ENCODE data around the gene TPRN.

TPRN gene

GRCh38 chr9:137219757-137220316, 19.3 kb upstream of the TPRN start:
- no peak overlapping the region for H3K4me3 ChIP-seq (ENCODE audit: low read length)
- H3K27me3 ChIP-seq (ENCODE audit: control insufficient read depth, insufficient read depth, low read length): no peaks in the 10 kb centered on the region
- H3K4me1 ChIP-seq (ENCODE audit: control insufficient read depth, insufficient read depth, low read length): peaks cover 46% of the 10 kb centered on the region
- H3K36me3 ChIP-seq (ENCODE audit: control insufficient read depth, insufficient read depth, low read length): no peaks in the 10 kb centered on the region
- no peak overlapping the region for H3K9ac ChIP-seq (ENCODE audit: low read length)
- no peaks in the 10 kb centered on the region for H3K9me3 ChIP-seq (ENCODE audit: control insufficient read depth, low read length)

GRCh38 chr9:137218754-137219271, 18.3 kb upstream of the TPRN start:
- no peaks in the 10 kb centered on the region for H3K27me3 ChIP-seq (ENCODE audit: control insufficient read depth, insufficient read depth, low read length)
- no peaks in the 10 kb centered on the region for H3K9me3 ChIP-seq (ENCODE audit: control insufficient read depth, low read length)
- peak overlapping the region; percentile 71 for H3K4me3 ChIP-seq (ENCODE audit: low read length)
- peak overlapping the region; percentile 79 for H3K9ac ChIP-seq (ENCODE audit: low read length)
- H3K4me1 ChIP-seq (ENCODE audit: control insufficient read depth, insufficient read depth, low read length): peaks cover 37% of the 10 kb centered on the region
- no peaks in the 10 kb centered on the region for H3K36me3 ChIP-seq (ENCODE audit: control insufficient read depth, insufficient read depth, low read length)

GRCh38 chr9:137218212-137218753, 17.7 kb upstream of the TPRN start:
- Histone ChIP-seq H3K9ac (ENCODE audit: low read length) (peak overlapping the region; percentile 79), H3K36me3 (ENCODE audit: control insufficient read depth, insufficient read depth, low read length) (no peaks in the 10 kb centered on the region), H3K9me3 (ENCODE audit: control insufficient read depth, low read length) (no peaks in the 10 kb centered on the region), H3K4me1 (ENCODE audit: control insufficient read depth, insufficient read depth, low read length) (peaks cover 36% of the 10 kb centered on the region), H3K4me3 (ENCODE audit: low read length) (peak overlapping the region; percentile 71), H3K27me3 (ENCODE audit: control insufficient read depth, insufficient read depth, low read length) (no peaks in the 10 kb centered on the region)

GRCh38 chr9:137217276-137218211, 17.0 kb upstream of the TPRN start:
- no peaks in the 10 kb centered on the region for H3K9me3 ChIP-seq (ENCODE audit: control insufficient read depth, low read length)
- no peaks in the 10 kb centered on the region for H3K27me3 ChIP-seq (ENCODE audit: control insufficient read depth, insufficient read depth, low read length)
- peaks cover 30% of the 10 kb centered on the region for H3K4me1 ChIP-seq (ENCODE audit: control insufficient read depth, insufficient read depth, low read length)
- H3K36me3 ChIP-seq (ENCODE audit: control insufficient read depth, insufficient read depth, low read length): no peaks in the 10 kb centered on the region
- H3K9ac ChIP-seq (ENCODE audit: low read length): peak overlapping the region; percentile 79
- H3K4me3 ChIP-seq (ENCODE audit: low read length): peak overlapping the region; percentile 66

GRCh38 chr9:137216188-137216965, 15.8 kb upstream of the TPRN start:
- peak overlapping the region; percentile 53 for H3K9ac ChIP-seq (ENCODE audit: low read length)
- no peaks in the 10 kb centered on the region for H3K36me3 ChIP-seq (ENCODE audit: control insufficient read depth, insufficient read depth, low read length)
- H3K27me3 ChIP-seq (ENCODE audit: control insufficient read depth, insufficient read depth, low read length): no peaks in the 10 kb centered on the region
- H3K9me3 ChIP-seq (ENCODE audit: control insufficient read depth, low read length): no peaks in the 10 kb centered on the region
- no peak overlapping the region for H3K4me3 ChIP-seq (ENCODE audit: low read length)
- peaks cover 30% of the 10 kb centered on the region for H3K4me1 ChIP-seq (ENCODE audit: control insufficient read depth, insufficient read depth, low read length)

GRCh38 chr9:137215196-137215986, 14.8 kb upstream of the TPRN start:
- Histone ChIP-seq H3K4me1 (ENCODE audit: control insufficient read depth, insufficient read depth, low read length) (peaks cover 27% of the 10 kb centered on the region), H3K36me3 (ENCODE audit: control insufficient read depth, insufficient read depth, low read length) (no peaks in the 10 kb centered on the region), H3K27me3 (ENCODE audit: control insufficient read depth, insufficient read depth, low read length) (no peaks in the 10 kb centered on the region), H3K9me3 (ENCODE audit: control insufficient read depth, low read length) (no peaks in the 10 kb centered on the region), H3K9ac (ENCODE audit: low read length) (no peak overlapping the region), H3K4me3 (ENCODE audit: low read length) (no peak overlapping the region)

- H3K9ac ChIP-seq (ENCODE audit: low read length): no peak overlapping the region
- H3K9me3 ChIP-seq (ENCODE audit: control insufficient read depth, low read length): no peaks in the 10 kb centered on the region
- no peak overlapping the region for H3K4me3 ChIP-seq (ENCODE audit: low read length)
- H3K4me1 ChIP-seq (ENCODE audit: control insufficient read depth, insufficient read depth, low read length): peaks cover 19% of the 10 kb centered on the region
- no peaks in the 10 kb centered on the region for H3K27me3 ChIP-seq (ENCODE audit: control insufficient read depth, insufficient read depth, low read length)
- no peaks in the 10 kb centered on the region for H3K36me3 ChIP-seq (ENCODE audit: control insufficient read depth, insufficient read depth, low read length)
Observed at GRCh38 chr9:137214620-137215019, 14.1 kb upstream of the TPRN start.

- Histone ChIP-seq H3K36me3 (ENCODE audit: control insufficient read depth, insufficient read depth, low read length) (no peaks in the 10 kb centered on the region), H3K4me1 (ENCODE audit: control insufficient read depth, insufficient read depth, low read length) (peaks cover 9% of the 10 kb centered on the region), H3K27me3 (ENCODE audit: control insufficient read depth, insufficient read depth, low read length) (no peaks in the 10 kb centered on the region), H3K4me3 (ENCODE audit: low read length) (no peak overlapping the region), H3K9ac (ENCODE audit: low read length) (no peak overlapping the region), H3K9me3 (ENCODE audit: control insufficient read depth, low read length) (no peaks in the 10 kb centered on the region)
Observed at GRCh38 chr9:137213160-137214060, 12.9 kb upstream of the TPRN start.

GRCh38 chr9:137212520-137212919, 12.0 kb upstream of the TPRN start:
- H3K9me3 ChIP-seq (ENCODE audit: control insufficient read depth, low read length): no peaks in the 10 kb centered on the region
- no peaks in the 10 kb centered on the region for H3K36me3 ChIP-seq (ENCODE audit: control insufficient read depth, insufficient read depth, low read length)
- H3K27me3 ChIP-seq (ENCODE audit: control insufficient read depth, insufficient read depth, low read length): no peaks in the 10 kb centered on the region
- peaks cover 7% of the 10 kb centered on the region for H3K4me1 ChIP-seq (ENCODE audit: control insufficient read depth, insufficient read depth, low read length)
- H3K4me3 ChIP-seq (ENCODE audit: low read length): no peak overlapping the region
- no peak overlapping the region for H3K9ac ChIP-seq (ENCODE audit: low read length)

- Histone ChIP-seq H3K9ac (ENCODE audit: low read length) (no peak overlapping the region), H3K27me3 (ENCODE audit: control insufficient read depth, insufficient read depth, low read length) (no peaks in the 10 kb centered on the region), H3K4me1 (ENCODE audit: control insufficient read depth, insufficient read depth, low read length) (peaks cover 5% of the 10 kb centered on the region), H3K9me3 (ENCODE audit: control insufficient read depth, low read length) (no peaks in the 10 kb centered on the region), H3K4me3 (ENCODE audit: low read length) (no peak overlapping the region), H3K36me3 (ENCODE audit: control insufficient read depth, insufficient read depth, low read length) (no peaks in the 10 kb centered on the region)
Observed at GRCh38 chr9:137211532-137211931, 11.0 kb upstream of the TPRN start.

Measured in mucosa of stomach (tissue), 1 donor.